ENCODE data around the gene SLC44A2. TPM values are rescaled to one million over a fixed set of nuclear protein-coding genes. Genes with fewer than 3 reads are reported as not detected.

SLC44A2 gene
- polyA plus RNA-seq, 3 donors = 175 to 191 (median 187) TPM

DNA sequence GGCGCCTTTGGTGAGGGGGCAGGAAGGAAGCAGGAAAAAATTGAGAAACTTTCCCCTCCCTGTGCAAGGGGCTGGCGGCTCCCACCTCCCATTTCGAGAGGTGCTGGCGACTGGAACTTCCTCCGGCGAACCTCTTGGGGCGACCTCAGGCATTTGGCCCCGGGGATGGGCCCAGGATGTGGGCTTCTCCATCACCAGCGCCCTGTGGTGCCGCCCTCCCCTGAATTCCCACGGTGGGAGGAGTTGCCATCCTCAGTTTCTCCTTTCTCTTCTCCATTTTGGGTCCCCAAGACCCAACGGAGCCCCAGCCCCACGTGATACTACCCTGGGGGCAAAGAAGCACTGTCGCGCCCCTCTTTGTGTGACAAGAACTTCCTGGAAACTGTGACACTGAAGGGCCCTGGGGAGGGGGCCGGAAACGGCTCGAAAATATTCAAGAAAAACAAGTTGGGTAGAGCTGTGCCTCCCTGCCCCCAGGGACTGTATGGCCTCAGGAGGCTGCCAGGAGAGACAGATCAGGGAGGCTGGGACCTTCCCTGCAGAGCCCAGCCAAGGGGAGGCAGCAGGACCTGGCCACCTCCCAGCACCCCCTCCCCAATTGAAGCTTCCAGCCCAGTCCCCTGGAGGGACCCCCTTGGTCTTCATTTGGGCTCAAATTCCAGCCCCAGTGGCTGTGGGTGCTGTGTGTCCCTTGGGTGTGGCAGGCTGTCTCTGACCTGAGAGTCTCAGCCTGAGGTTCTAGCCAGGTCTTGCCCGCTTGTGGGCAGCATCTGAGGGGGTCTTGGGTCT, 22.1 kb upstream of the SLC44A2 start:
- no peak for DNase-seq (ENCODE audit: extremely low read depth in 1 of 11, low read depth in 9 of 11, low spot score in 4 of 11)

GRCh38 chr19:10603873-10604459, 21.4 kb upstream of the SLC44A2 start:
- DNase-seq (ENCODE audit: extremely low read depth in 1 of 11, low read depth in 9 of 11, low spot score in 4 of 11) = no peak

- no peak for DNase-seq (ENCODE audit: extremely low read depth in 1 of 11, low read depth in 9 of 11, low spot score in 4 of 11)
These were observed 20.8 kb upstream of the SLC44A2 start for GRCh38 chr19:10604460-10604980.

- no peak for DNase-seq (ENCODE audit: extremely low read depth in 1 of 11, low read depth in 9 of 11, low spot score in 4 of 11)
These were observed 13.4 kb upstream of the SLC44A2 start for GRCh38 chr19:10611907-10612306.

GRCh38 chr19:10612499-10613119, 12.7 kb upstream of the SLC44A2 start:
- DNase-seq (ENCODE audit: extremely low read depth in 1 of 11, low read depth in 9 of 11, low spot score in 4 of 11) = no peak

DNA sequence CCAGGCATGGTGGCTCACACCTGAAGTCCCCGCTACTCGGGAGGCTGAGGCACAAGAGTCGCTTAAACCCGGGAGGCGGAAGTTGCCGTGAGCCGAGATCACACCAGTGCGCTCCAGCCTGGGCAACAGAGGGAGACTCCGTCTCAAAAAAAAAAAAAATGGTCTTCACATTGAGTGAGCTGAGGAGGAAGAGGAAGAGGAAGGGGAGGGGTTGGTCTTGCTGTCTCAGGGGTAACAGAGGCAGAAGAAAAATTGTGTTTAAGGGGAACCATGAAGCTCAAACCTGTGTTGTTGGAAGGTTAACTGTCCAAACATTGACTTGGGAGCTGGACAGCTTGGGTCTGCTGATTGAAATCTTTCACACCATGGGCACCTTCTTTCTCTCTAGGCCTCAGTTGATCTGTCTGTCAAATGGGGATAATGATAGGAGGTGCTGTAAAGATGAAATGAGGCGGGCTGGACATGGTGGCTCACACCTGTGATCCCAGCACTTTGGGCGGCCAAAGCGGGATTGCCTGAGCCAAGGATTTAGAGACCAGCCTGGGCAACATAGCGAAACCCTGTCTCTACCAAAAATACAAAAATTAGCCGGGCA, 9.8 kb upstream of the SLC44A2 start:
- no peak for DNase-seq (ENCODE audit: extremely low read depth in 1 of 11, low read depth in 9 of 11, low spot score in 4 of 11)

GRCh38 chr19:10617409-10618121, 7.8 kb upstream of the SLC44A2 start:
- DNase-seq (ENCODE audit: extremely low read depth in 1 of 11, low read depth in 9 of 11, low spot score in 4 of 11) = no peak

DNA sequence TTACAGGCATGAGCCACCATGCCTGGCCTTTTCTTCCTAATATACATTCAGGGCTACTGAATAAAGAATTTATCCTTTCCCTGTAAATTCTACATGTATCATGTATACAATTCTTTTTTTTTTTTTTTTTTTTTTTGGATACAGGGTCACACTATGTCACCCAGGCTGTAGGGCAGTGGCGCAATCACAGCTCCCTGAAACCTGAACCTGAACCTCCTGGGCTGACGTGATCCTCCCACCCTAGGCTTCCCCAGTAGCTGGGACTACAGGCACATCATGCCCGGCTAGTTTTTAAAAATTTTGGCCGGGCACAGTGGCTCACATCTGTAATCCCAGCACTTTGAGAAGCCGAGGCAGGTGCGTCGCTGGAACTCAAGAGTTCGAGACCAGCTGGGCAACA, 6.5 kb upstream of the SLC44A2 start:
- DNase-seq (ENCODE audit: extremely low read depth in 1 of 11, low read depth in 9 of 11, low spot score in 4 of 11) = no peak

GRCh38 chr19:10620786-10621185, 4.6 kb upstream of the SLC44A2 start:
- DNase-seq (ENCODE audit: extremely low read depth in 1 of 11, low read depth in 9 of 11, low spot score in 4 of 11) = no peak

DNA sequence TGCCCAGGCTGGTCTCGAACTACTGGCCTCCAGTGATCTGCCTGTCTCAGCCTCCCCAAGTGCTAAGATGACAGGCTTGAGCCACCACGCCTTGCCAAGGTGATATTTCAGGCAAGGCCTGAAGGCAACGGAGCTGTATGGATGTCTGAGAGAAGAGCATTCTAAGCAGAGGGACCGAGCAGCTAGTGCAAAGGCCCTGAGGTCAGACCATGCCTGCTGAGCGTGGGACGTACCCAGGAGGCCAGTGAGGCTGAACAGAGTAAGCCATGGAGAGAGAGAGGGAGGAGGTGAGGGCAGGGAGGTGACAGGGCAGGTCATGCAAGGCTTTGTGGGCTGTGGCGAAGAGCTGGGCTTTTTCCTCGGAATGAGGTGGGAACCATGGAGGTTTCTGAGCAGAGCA, 3.4 kb upstream of the SLC44A2 start:
- DNase-seq (ENCODE audit: extremely low read depth in 1 of 11, low read depth in 9 of 11, low spot score in 4 of 11) = no peak

GRCh38 chr19:10624585-10624984, 768 bp upstream of the SLC44A2 start:
- DNase-seq (ENCODE audit: extremely low read depth in 1 of 11, low read depth in 9 of 11, low spot score in 4 of 11) = no peak

DNA sequence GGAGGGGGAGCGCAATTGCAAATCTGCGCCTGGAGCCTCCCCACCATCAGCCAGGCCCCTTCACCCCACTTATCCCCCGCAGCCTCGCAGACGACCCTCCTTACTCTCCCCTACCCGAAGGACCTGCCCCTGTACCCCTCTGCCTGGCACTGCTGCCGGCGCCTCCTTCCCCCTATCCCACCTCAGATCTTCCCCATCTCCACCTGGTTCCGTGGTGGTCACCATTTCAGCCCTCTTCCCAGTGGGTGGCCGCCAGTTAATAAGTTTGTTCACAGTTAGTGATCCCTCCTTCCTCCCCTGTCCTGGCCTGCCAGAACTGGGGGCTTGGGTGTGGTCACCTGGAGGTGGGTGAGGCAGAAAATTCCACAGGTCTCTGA, 397 bp downstream of the SLC44A2 start:
- DNase-seq (ENCODE audit: extremely low read depth in 1 of 11, low read depth in 9 of 11, low spot score in 4 of 11) = no peak

DNA sequence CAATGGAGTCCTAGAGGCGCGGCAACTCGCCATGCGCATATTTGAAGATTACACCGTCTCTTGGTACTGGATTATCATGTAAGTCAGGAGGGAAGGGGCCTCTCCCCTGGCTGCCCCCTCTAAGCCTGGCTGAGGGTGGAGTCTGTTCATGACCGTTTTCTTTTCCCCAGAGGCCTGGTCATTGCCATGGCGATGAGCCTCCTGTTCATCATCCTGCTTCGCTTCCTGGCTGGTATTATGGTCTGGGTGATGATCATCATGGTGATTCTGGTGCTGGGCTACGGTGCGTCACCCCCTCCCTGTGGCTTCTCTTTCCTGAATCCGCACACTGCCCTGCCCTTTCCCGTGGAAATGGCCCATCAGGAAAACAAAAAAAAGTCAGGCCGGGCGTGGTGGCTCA, 6.5 kb downstream of the SLC44A2 start:
- DNase-seq (ENCODE audit: extremely low read depth in 1 of 11, low read depth in 9 of 11, low spot score in 4 of 11) = no peak

GRCh38 chr19:10634430-10634829, 9.1 kb downstream of the SLC44A2 start:
- no peak for DNase-seq (ENCODE audit: extremely low read depth in 1 of 11, low read depth in 9 of 11, low spot score in 4 of 11)

- no peak for DNase-seq (ENCODE audit: extremely low read depth in 1 of 11, low read depth in 9 of 11, low spot score in 4 of 11)
These were observed 9.6 kb downstream of the SLC44A2 start for GRCh38 chr19:10634963-10635362.

DNA sequence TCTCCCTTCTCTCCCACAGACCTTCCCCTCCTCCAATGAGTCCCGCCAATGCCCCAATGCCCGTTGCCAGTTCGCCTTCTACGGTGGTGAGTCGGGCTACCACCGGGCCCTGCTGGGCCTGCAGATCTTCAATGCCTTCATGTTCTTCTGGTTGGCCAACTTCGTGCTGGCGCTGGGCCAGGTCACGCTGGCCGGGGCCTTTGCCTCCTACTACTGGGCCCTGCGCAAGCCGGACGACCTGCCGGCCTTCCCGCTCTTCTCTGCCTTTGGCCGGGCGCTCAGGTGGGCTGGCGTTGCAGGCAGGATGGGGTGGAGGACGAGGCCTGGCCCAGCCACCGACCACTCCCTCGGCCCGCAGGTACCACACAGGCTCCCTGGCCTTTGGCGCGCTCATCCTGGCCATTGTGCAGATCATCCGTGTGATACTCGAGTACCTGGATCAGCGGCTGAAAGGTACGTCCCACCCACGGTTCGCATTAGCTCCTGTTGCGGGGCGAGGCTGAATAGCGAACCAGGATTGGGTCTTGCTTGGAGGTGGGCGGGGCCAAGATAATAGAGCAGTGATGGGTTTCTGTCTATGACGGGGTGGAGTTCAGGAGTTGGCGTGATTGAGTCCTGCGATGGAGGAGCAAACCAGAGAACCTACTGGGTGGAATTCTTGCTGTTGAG, 11.1 kb downstream of the SLC44A2 start:
- no peak for DNase-seq (ENCODE audit: extremely low read depth in 1 of 11, low read depth in 9 of 11, low spot score in 4 of 11)

- DNase-seq (ENCODE audit: extremely low read depth in 1 of 11, low read depth in 9 of 11, low spot score in 4 of 11) = no peak
These were observed 12.5 kb downstream of the SLC44A2 start for GRCh38 chr19:10637894-10638293.

DNA sequence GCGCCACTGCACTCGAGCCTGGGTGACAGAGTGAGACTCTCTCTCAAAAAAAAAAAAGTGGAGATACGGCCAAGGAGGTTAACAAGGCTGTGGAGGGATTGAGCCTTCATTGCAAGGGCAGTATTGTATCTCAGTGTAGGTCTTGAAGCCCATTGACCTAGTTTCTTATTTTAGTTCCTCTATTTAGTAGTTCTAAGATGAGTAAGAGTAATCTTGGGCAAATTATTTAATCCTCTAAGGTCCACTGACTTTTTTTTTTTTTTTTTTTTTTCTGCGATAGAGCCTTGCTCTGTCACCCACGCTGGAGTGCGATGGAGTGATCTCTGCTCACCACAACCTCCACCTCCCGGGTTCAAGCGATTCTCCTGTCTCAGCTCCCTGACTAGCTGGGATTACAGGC, 14.5 kb downstream of the SLC44A2 start:
- no peak for DNase-seq (ENCODE audit: extremely low read depth in 1 of 11, low read depth in 9 of 11, low spot score in 4 of 11)

DNA sequence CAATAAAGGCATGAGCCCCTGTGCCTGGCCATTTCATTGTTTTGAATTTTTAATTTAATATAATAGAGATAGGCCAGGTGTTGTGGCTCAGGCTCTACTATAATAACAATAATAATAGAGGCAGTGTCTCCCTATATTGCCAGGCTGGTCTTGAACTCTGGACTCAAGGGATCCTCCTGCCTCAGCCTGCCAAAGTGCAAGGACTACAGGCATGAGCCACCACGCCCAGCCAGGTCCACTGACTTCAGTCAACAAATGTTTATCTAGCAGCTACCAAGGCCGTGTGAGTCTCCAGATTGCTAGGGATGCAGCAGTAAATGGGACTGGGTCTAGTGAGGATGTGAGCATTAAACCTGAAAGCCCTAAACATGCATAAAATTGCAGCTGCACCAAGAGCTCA, 15.0 kb downstream of the SLC44A2 start:
- no peak for DNase-seq (ENCODE audit: extremely low read depth in 1 of 11, low read depth in 9 of 11, low spot score in 4 of 11)
